ENCODE results near the gene KANSL1. TPM values are rescaled to one million over a fixed set of nuclear protein-coding genes. Genes with fewer than 3 reads are reported as not detected.
"Not testable (repeated sequence)": the region's sequence is repeated elsewhere in the genome, so short reads cannot be mapped to it uniquely, and the experiment has no call there.

Gene KANSL1
- total RNA-seq, 2 experiments from 2014 or later, result 60.9 to 65.5 TPM

DNA sequence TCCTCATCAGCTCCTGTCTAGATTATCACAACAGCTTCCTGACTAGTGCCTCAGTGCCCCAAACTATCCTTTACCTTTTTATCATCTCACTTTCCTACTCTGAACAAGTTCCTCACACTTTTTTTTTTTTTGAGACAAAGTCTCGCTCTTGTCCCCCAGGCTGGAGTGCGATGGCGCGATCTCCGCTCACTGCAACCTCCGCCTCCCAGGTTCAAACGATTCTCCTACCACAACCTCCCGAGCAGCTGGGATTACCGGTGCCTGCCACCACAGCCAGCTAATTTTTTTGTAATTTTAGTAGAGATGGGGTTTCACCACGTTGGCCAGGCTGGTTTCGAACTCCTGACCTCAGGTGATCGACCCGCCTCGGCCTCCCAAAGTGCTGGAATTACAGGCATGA lies 11.9 kb downstream of the KANSL1 start:
- not testable (repeated sequence) for H3K27me3 Mint-ChIP-seq, DNase-seq, H3K9me3 Mint-ChIP-seq, H3K4me3 Mint-ChIP-seq
- peaks cover 59% of the 10 kb centered on the region for H3K36me3 Mint-ChIP-seq
- H3K27ac Mint-ChIP-seq, result peak overlapping the region; percentile 71
- peaks cover 89% of the 10 kb centered on the region for H3K4me1 Mint-ChIP-seq

GRCh38 chr17:46180892-46181274 lies 12.3 kb downstream of the KANSL1 start:
- Mint-ChIP-seq H3K36me3 (peaks cover 61% of the 10 kb centered on the region), H3K4me1 (peaks cover 91% of the 10 kb centered on the region), H3K27me3 (no peaks in the 10 kb centered on the region), H3K4me3 (no peak overlapping the region), H3K27ac (peak overlapping the region; percentile 71), H3K9me3 (no peaks in the 10 kb centered on the region)
- no peak for DNase-seq

GRCh38 chr17:46180185-46180891 lies 12.9 kb downstream of the KANSL1 start:
- H3K36me3 Mint-ChIP-seq, result peaks cover 63% of the 10 kb centered on the region
- DNase-seq, H3K27me3 Mint-ChIP-seq, H3K9me3 Mint-ChIP-seq, H3K4me3 Mint-ChIP-seq: not testable (repeated sequence)
- H3K4me1 Mint-ChIP-seq, result peaks cover 90% of the 10 kb centered on the region
- H3K27ac Mint-ChIP-seq, result peak overlapping the region; percentile 95

DNA sequence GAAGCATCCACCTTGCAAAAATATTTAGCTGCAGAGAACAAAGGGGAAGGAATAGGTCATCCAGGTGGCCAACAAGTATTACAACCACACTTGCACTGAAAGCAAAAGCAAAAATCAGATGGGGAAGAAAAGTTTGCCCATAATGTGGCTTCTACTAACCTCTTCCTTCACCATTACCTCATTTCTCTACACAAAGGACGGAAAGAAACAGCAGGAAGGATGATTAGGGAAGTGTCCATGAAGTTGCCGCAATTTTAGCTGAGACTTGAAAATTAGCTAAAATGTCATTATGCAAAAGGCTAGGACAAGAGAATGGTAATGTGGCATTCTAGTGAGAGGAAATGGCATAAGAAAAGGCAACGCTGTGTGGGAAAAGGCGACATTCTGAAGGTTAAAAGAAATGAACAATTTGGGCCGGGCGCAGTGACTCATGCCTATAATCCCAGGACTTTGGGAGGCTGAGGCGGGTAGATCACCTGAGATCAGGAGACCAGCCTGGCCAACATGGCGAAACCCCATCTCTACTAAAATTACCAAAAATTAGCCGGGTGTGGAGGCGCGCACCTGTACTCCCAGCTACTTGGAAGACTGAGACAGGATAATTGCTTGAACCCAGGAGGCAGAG lies 13.7 kb downstream of the KANSL1 start:
- Mint-ChIP-seq H3K27ac (peak overlapping the region; percentile 95), H3K9me3 (no peaks in the 10 kb centered on the region)

DNA sequence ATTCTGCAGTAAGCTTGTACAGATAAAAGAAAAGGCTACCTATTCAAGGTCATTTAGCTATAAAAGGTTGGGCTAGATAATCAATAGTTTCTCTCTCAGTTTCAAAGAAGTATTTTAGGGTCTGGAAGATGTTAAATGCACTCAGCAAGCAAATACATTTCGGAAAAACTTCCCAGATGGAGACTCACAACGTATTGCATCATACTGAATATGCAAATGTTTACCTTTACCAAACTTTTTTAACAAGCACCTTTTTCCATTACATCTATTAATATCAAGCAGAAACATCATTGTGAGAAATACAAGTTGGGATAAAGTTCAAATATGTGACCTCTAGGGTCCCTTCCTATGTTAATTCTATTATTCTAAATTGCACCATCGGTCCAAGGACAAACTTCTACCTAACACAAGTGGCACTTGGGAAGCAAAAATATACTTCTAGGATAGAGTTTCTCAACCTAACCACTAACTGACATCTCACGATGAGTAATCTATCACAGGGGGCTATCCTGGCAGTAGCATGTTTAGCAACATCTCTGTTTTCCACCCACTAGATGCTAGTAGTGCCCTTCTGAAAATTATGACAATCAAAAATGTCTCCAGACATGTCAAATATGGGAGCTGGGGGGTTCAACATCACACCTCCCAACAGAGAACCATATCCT lies 14.5 kb downstream of the KANSL1 start:
- Mint-ChIP-seq H3K4me3 (peak overlapping the region; percentile 75), H3K9me3 (no peaks in the 10 kb centered on the region), H3K4me1 (peaks cover 86% of the 10 kb centered on the region), H3K36me3 (peaks cover 55% of the 10 kb centered on the region), H3K27ac (peak overlapping the region; percentile 95), H3K27me3 (no peaks in the 10 kb centered on the region)
- DNase-seq, result no peak

More for the DNA sequence above, 13.7 kb downstream of the KANSL1 start:
- Mint-ChIP-seq H3K4me3 (peak overlapping the region; percentile 75), H3K27me3 (no peaks in the 10 kb centered on the region), H3K36me3 (peaks cover 62% of the 10 kb centered on the region), H3K4me1 (peaks cover 86% of the 10 kb centered on the region)
- DNase-seq, result no peak

DNA sequence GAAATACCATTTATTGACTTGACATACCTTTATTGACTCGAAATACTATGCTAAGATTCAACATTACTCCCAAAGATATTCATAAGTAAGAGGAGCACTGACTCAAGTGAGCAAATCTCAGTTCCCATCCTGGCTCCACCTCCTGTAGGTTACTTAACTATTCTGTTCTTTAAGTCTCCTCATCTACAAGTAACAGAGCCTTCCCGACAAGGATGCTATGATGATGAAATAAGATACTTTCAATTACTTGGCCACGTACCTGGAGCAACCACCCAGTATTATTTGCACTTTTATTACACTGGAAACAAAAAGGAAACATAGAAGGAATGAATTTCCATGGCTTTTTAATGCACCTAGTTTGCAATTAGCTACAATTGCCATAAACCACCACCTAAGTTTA lies 16.3 kb downstream of the KANSL1 start:
- H3K27ac Mint-ChIP-seq, result no peak overlapping the region
- no peak overlapping the region for H3K4me3 Mint-ChIP-seq
- H3K4me1 Mint-ChIP-seq, result peaks cover 86% of the 10 kb centered on the region
- DNase-seq, result no peak
- H3K9me3 Mint-ChIP-seq, result no peaks in the 10 kb centered on the region
- peaks cover 49% of the 10 kb centered on the region for H3K36me3 Mint-ChIP-seq
- H3K27me3 Mint-ChIP-seq, result no peaks in the 10 kb centered on the region

DNA sequence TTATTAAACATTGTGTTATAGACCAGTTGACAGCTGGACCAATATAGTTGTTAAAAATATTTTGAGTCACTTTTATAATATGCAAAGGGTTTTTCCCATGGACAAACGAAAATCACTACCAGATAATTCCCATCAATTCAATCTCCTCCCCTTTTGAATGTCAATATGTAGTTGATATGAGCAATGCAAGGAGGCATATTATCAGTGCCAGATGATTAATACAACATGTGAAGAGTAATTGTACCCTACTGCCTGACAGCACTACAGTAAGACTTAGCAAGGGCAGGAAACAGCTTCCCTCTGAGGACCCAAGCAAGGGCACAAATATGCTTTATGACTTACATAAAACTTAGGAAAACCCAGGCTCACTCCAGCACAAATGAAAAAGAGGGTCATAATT lies 17.3 kb downstream of the KANSL1 start:
- Mint-ChIP-seq H3K36me3 (peaks cover 50% of the 10 kb centered on the region), H3K4me3 (no peak overlapping the region), H3K9me3 (no peaks in the 10 kb centered on the region), H3K27me3 (no peaks in the 10 kb centered on the region), H3K4me1 (peaks cover 86% of the 10 kb centered on the region), H3K27ac (peak overlapping the region; percentile 6)
- no peak for DNase-seq

DNA sequence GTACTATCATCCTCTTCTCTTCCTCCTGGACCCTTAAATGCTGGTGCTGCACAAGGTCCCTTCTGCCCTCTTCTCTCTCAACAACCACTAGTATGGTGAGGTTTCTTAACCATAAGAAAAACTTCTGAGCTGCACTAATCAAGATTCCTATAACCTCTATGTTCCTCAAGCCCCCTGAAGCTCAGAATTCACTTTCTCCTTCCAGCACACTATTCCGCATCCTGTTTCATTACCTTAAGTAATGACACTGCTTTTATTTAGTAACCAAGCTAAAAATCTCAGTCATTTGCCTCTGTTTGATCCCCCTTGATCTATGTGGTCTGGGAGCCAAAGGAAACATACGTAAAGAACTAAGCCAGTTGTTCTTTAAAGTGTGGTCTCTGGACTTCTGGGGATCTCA lies 20.1 kb downstream of the KANSL1 start:
- H3K4me1 Mint-ChIP-seq, result peaks cover 86% of the 10 kb centered on the region
- H3K27me3 Mint-ChIP-seq, result no peaks in the 10 kb centered on the region
- no peak for DNase-seq
- no peaks in the 10 kb centered on the region for H3K9me3 Mint-ChIP-seq
- H3K4me3 Mint-ChIP-seq, result no peak overlapping the region
- H3K36me3 Mint-ChIP-seq, result peaks cover 54% of the 10 kb centered on the region
- peak overlapping the region; percentile 1 for H3K27ac Mint-ChIP-seq

DNA sequence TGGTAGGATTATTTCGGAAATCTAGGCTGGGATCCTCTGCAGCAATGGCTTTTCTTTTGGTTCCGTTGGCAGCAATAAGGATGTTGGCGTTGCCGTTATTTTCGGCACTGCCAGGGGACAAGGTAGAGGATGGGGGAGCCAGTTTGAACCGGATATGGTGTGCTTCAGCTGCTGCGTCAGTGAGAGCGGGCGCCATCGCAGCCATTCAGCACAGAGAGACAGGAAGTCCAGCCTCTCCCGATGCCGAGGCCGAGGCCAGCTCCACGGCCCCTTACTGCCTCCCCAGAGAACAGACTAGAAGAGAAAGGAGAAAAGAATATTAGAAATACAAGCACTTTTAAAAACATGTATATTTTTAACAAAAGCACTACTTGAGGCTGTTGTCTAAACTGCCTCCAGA lies 21.3 kb downstream of the KANSL1 start:
- Mint-ChIP-seq H3K36me3 (peaks cover 53% of the 10 kb centered on the region), H3K27me3 (no peaks in the 10 kb centered on the region), H3K27ac (peak overlapping the region; percentile 69), H3K9me3 (no peaks in the 10 kb centered on the region), H3K4me3 (peak overlapping the region; percentile 44), H3K4me1 (peaks cover 84% of the 10 kb centered on the region)
- no peak for DNase-seq

DNA sequence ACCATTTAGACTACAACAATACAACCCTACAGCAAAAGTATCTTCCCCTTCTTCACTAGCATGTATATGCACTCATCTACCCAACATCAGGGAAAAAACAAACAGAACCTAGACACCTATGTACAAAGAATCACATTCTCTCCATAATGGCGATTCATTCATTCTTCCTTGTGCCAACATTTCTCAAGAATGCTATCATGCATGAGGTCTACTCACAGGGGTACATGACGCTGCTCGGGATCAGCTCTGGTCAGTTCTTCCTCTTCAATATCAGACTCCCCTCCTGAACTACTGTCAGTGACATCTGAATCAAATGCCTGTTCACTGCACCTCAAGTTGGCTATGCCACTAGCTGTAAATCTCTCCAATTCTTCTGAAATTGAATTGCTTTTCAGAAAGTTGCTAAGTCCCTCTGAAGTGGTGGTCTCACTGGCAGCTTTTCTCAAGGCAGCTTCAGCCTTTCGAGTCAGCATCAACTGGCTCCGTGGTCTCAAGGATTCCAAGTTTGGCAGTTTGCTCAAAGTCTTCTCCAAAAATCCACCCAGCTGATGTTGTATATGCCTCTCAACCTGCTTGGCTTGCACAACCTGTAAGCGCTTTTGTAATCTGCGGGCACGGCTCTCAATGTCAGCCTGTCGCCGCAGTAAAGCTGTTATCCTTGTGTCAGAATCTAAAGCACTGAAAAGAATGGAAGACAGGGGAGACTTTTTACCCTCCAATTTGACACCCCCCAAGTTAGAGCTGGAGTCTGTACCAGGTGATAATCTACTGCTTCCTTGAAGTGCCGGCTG lies 22.4 kb downstream of the KANSL1 start:
- H3K9me3 Mint-ChIP-seq, result no peaks in the 10 kb centered on the region
- H3K27ac Mint-ChIP-seq, result no peak overlapping the region
- no peaks in the 10 kb centered on the region for H3K27me3 Mint-ChIP-seq
- no peak for DNase-seq
- no peak overlapping the region for H3K4me3 Mint-ChIP-seq
- H3K36me3 Mint-ChIP-seq, result peaks cover 47% of the 10 kb centered on the region
- H3K4me1 Mint-ChIP-seq, result peaks cover 78% of the 10 kb centered on the region

DNA sequence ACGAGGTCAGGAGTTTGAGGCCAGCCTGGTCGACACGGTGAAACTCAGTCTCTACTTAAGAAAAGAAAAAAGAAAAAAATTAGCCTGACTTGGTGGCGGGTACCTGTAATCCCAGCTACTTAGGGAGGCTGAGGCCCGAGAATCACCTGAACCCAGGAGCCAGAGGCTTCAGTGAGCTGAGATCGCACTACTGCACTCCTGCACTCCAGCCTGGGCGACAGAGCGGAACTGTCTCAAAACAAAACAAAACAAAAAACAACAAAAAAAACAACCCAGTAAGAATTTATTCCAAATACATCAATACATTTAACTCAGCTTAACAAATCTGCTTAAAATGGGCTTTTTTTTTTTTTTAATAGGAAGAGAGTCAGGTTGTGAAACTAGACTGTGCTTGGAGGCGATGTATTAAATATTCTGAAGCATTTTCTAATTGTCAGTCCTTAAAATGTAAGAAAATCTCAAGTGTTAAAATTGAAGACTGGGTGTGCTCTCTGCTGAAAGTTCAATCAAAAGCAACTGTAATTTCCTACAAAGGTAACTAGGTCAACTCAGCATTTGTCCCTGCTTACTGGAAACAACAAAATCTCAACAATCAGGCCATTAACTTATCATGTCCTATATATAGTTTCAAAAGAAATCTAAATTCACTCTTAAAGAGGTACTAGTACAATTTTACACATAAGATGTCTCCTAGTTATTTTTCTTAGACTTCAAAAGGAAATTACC lies 23.2 kb downstream of the KANSL1 start:
- H3K27ac Mint-ChIP-seq, result no peak overlapping the region
- DNase-seq, result no peak
- H3K4me3 Mint-ChIP-seq, result no peak overlapping the region
- H3K27me3 Mint-ChIP-seq, result no peaks in the 10 kb centered on the region
- H3K36me3 Mint-ChIP-seq, result peaks cover 44% of the 10 kb centered on the region
- peaks cover 72% of the 10 kb centered on the region for H3K4me1 Mint-ChIP-seq
- no peaks in the 10 kb centered on the region for H3K9me3 Mint-ChIP-seq

DNA sequence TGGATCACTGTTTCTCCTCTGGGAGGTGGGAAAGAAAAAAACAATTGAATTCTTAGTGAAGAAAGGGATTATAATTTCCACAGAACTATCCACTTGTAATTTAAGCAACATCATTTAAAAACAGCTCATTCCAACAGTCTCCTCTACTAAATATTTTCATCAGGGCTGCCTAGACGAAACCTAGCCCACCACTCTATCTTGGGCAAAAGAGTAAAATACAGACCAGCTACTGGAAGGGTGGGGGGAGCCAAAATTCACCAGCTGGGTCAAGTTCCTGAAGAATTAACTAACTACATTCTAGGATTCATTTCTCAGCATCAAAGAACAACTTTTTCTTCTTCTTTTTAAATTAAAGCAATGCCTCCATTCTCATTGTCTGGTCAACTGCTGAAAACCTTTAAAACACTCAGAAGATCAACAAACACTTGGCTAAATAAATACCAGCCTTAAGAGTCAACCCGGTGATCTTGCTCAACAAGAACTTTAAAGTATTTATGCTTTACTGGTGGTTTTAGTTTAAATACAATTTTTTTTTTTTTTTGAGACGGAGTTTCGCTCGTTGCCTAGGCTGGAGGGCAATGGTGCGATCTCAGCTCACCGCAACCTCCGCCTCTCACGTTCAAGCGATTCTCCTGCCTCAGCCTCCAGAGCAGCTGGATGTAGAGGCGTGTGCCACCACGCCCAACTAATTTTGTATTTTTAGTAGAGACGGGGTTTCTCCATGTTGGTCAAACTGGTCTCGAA lies 25.2 kb downstream of the KANSL1 start:
- DNase-seq, result no peak
- H3K27ac Mint-ChIP-seq, result no peak overlapping the region
- no peaks in the 10 kb centered on the region for H3K9me3 Mint-ChIP-seq
- H3K27me3 Mint-ChIP-seq, result no peaks in the 10 kb centered on the region
- no peak overlapping the region for H3K4me3 Mint-ChIP-seq
- H3K36me3 Mint-ChIP-seq, result peaks cover 49% of the 10 kb centered on the region
- H3K4me1 Mint-ChIP-seq, result peaks cover 74% of the 10 kb centered on the region

DNA sequence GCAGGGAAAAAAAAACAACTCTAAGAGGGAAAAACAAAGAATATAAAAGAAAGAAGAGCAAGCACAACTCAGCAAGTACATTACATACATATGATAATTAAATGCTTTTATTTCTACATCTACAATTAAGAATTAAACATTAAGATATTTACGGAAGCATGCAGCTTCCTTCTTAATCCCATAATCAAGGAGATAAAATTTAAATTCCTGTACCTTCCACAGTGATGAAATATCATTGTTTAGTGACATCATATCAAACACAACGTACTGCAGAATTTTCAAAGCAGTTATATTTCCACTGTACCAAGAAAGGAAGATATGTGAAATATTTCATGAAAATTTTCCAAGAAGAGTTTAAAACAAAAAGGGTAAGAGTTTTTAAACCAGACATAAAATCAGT lies 26.0 kb downstream of the KANSL1 start:
- Mint-ChIP-seq H3K36me3 (peaks cover 52% of the 10 kb centered on the region), H3K4me1 (peaks cover 76% of the 10 kb centered on the region), H3K9me3 (no peaks in the 10 kb centered on the region), H3K27me3 (no peaks in the 10 kb centered on the region), H3K27ac (no peak overlapping the region), H3K4me3 (no peak overlapping the region)
- no peak for DNase-seq

GRCh38 chr17:46166692-46167249 lies 26.5 kb downstream of the KANSL1 start:
- Mint-ChIP-seq H3K36me3 (peaks cover 51% of the 10 kb centered on the region), H3K9me3 (no peaks in the 10 kb centered on the region), H3K4me1 (peaks cover 75% of the 10 kb centered on the region), H3K4me3 (no peak overlapping the region), H3K27me3 (no peaks in the 10 kb centered on the region), H3K27ac (peak overlapping the region; percentile 57)
- DNase-seq, result no peak
